Testis (tissue), 3 donors: Measurements from ENCODE around the gene RSPH1. TPM values are rescaled to one million over a fixed set of nuclear protein-coding genes. Genes with fewer than 3 reads are reported as not detected.

Experiments
- DNase-seq: peaks from one replicate; pipeline ENCODE4 v3.0.0-alpha.2; 2019
- H3K27ac ChIP-seq, 2 donors: fragments of 200-600 bp; sonication (generic); one replicate each; pipeline ENCODE4 v1.5.1; 2019
- H3K27me3 ChIP-seq: fragments of 200-600 bp; sonication (generic); one replicate; pipeline ENCODE4 v1.5.1; 2019
- H3K36me3 ChIP-seq: fragments of 200-600 bp; sonication (generic); one replicate; pipeline ENCODE4 v1.5.1; 2017; ENCODE audit warnings: low read depth; ENCODE audit errors: missing control alignments
- H3K4me1 ChIP-seq: fragments of 200-600 bp; sonication (generic); one replicate; pipeline ENCODE4 v1.5.1; 2019
- H3K4me3 ChIP-seq, 2 donors: fragments of 200-600 bp; sonication (generic); one replicate each; pipeline ENCODE4 v1.5.1; 2017 to 2019
- H3K9me3 ChIP-seq: fragments of 200-600 bp; sonication (generic); one replicate; pipeline ENCODE4 v1.5.1; 2017
- CTCF ChIP-seq, 3 experiments: fragments of 450-650 bp in 2 of 3; fragments of 200-600 bp in 1 of 3; sonication (generic) in 1 of 3; IDR thresholded peaks; one replicate each; pipeline ENCODE4 v1.5.1; 2016 to 2019; ENCODE audit warnings: antibody characterized with exemption in 3 of 3, mild to moderate bottlenecking in 2 of 3, moderate library complexity in 1 of 3
- POLR2A ChIP-seq: fragments of 450-650 bp; IDR thresholded peaks from one replicate; pipeline ENCODE4 v1.6.1; 2017; ENCODE audit warnings: antibody characterized with exemption, mild to moderate bottlenecking, moderate library complexity
- WGBS, 2 donors: methylation state at CpG; one replicate each; pipeline ENCODE4 v1.1.5; 2018; 5-methylcytosine and 5-hydroxymethylcytosine counted together
- intact Hi-C: fragments of 100-400 bp; cut with DNase I; formaldehyde crosslinking; loops from one replicate; pipeline ENCODE4 v1.15.1; 2023; ENCODE audit warnings: low total_unique reads
- polyA plus RNA-seq: library from polyadenylated mRNA; stranded (reverse); fragments of 350-450 nt; fragmentation: Illumina TruSeq; extraction: RNeasy Lipid Tissue Mini Kit (QIAGEN cat#74804); gene quantifications from one replicate; pipeline ENCODE4 v1.2.3, GENCODE V29; 2014; ENCODE audit warnings: low read depth, low replicate concordance; ENCODE audit not compliant: insufficient read depth
- total RNA-seq, 2 donors: library from RNA; depleted of rRNA; stranded (reverse); fragments of >200 nt; gene quantifications; one replicate each; pipeline ENCODE4 v1.2.3, GENCODE V29; 2016

Gene RSPH1
- total and polyA plus RNA-seq, 3 donors from 2014 or later = 10.4 to 59.6 (median 20.8) TPM

GRCh38 chr21:42431196-42431595 lies 64.8 kb downstream of the RSPH1 start:
- WGBS, 2 donors = 37 to 53% methylated on average over 7 of the region's 7 CpGs
- no peak for TF ChIP-seq CTCF (IDR thresholded peaks at IDR 0.05)
- no peak for TF ChIP-seq POLR2A
- no peak overlapping the region for H3K4me3 ChIP-seq
- H3K4me1 ChIP-seq = no peaks in the 10 kb centered on the region
- no peaks in the 10 kb centered on the region for H3K36me3 ChIP-seq
- no peaks in the 10 kb centered on the region for H3K9me3 ChIP-seq
- intact Hi-C loops = no loop called here
- H3K27me3 ChIP-seq = no peaks in the 10 kb centered on the region
- no peak overlapping the region for H3K27ac ChIP-seq
- no peak for DNase-seq

GRCh38 chr21:42430521-42430920 lies 65.5 kb downstream of the RSPH1 start:
- no peak for DNase-seq
- TF ChIP-seq POLR2A (no peak), CTCF (IDR thresholded peaks at IDR 0.05) (no peak)
- no peak overlapping the region for H3K4me3 ChIP-seq
- no peak overlapping the region for H3K27ac ChIP-seq
- no peaks in the 10 kb centered on the region for H3K9me3 ChIP-seq
- no peaks in the 10 kb centered on the region for H3K27me3 ChIP-seq
- no peaks in the 10 kb centered on the region for H3K36me3 ChIP-seq
- H3K4me1 ChIP-seq = no peaks in the 10 kb centered on the region
- intact Hi-C loops = no loop called here
- WGBS, 2 donors = 87 to 88% methylated on average over 6 of the region's 6 CpGs

GRCh38 chr21:42429856-42430255 lies 66.2 kb downstream of the RSPH1 start:
- DNase-seq = no peak
- Histone ChIP-seq H3K4me3 (no peak overlapping the region), H3K36me3 (no peaks in the 10 kb centered on the region), H3K27me3 (no peaks in the 10 kb centered on the region), H3K9me3 (no peaks in the 10 kb centered on the region), H3K27ac (no peak overlapping the region), H3K4me1 (no peaks in the 10 kb centered on the region)
- intact Hi-C loops = no loop called here
- 56 to 57% methylated on average over 9 of the region's 9 CpGs for WGBS, 2 donors
- TF ChIP-seq POLR2A (no peak), CTCF (IDR thresholded peaks at IDR 0.05) (no peak)

DNA sequence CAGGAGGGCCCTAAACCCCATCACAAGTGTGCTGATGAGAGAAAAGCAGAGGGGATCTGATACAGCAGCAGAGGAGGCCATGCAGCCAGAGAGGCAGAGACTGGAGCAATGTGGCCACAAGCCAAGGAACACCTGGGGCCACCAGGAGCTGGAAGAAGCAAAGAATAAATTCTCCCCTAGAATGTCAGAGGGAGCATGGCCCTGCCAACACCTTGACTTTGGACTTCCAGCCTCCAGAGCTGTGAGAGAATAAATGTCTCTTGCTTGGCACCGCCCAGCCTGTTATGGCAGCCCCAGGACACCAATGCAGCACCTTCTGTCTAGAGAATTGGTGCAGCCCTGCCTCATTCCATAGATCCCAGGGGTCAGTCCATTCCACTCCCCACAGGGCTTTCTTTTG lies 67.0 kb downstream of the RSPH1 start:
- no peaks in the 10 kb centered on the region for H3K9me3 ChIP-seq
- 100% methylated on average over 1 of the region's 1 CpG for WGBS, 2 donors
- no peaks in the 10 kb centered on the region for H3K36me3 ChIP-seq
- no peaks in the 10 kb centered on the region for H3K4me1 ChIP-seq
- no peak overlapping the region for H3K27ac ChIP-seq
- DNase-seq = no peak
- intact Hi-C loops = no loop called here
- TF ChIP-seq POLR2A (no peak), CTCF (IDR thresholded peaks at IDR 0.05) (no peak)
- no peaks in the 10 kb centered on the region for H3K27me3 ChIP-seq
- H3K4me3 ChIP-seq = no peak overlapping the region

DNA sequence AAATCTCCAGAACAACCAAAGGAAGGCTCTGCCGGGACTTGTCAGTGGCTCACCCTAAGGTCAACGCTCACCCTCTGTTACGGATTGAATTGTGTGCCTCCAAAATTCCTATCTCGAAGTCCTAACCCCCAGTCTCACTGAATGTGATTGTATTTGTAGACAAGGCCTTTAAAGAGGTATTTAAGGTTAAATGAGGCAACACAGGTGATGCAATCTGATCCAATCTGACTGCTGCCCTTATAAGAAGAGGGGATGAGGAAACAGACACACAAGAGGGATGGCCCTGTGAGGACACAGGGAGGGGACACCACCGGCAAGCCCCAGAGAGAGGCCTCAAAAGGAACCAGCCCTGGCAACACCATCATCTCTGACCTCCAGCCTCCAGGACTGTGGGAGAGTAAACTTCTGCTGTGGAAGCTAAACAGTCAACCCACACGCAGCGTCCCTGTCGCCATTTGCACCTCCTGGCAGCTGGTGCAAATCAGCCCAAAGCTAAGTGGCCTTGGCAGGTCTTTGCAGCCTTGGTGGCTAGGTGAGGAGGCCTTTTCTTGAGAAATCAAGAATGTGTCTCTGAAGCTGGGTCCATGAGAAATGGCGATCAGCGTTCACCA lies 68.1 kb downstream of the RSPH1 start:
- no peak overlapping the region for H3K27ac ChIP-seq
- intact Hi-C loops = no loop called here
- TF ChIP-seq CTCF (IDR thresholded peaks at IDR 0.05) (no peak), POLR2A (no peak)
- no peaks in the 10 kb centered on the region for H3K27me3 ChIP-seq
- 75 to 85% methylated on average over 10 of the region's 10 CpGs for WGBS, 2 donors
- no peaks in the 10 kb centered on the region for H3K4me1 ChIP-seq
- H3K9me3 ChIP-seq = no peaks in the 10 kb centered on the region
- DNase-seq = no peak
- H3K36me3 ChIP-seq = no peaks in the 10 kb centered on the region
- no peak overlapping the region for H3K4me3 ChIP-seq
